HepG2 (cell line): ENCODE measurements around the gene SERAC1.

Source experiments
- CHD4 ChIP-seq: fragments of 200-600 bp; sonication (generic); IDR thresholded peaks from 2 replicates; pipeline ENCODE4 v1.7.0; 2017; ENCODE audit warnings: mild to moderate bottlenecking, low read length, borderline replicate concordance
- EHMT2 ChIP-seq: fragments of 200-600 bp; sonication (generic); IDR thresholded peaks from 2 replicates; pipeline ENCODE4 v1.7.0; 2017; ENCODE audit warnings: antibody characterized with exemption, low read depth, low read length, borderline replicate concordance
- HNRNPUL1 ChIP-seq: fragments of 200-400 bp; formaldehyde crosslinking; IDR thresholded peaks from 2 replicates; pipeline ENCODE4 v1.6.1; 2017; ENCODE audit warnings: low read depth, mild to moderate bottlenecking, low read length, moderate library complexity
- IRX3 ChIP-seq: sonication (generic); formaldehyde crosslinking; IDR thresholded peaks from 2 replicates; pipeline ENCODE4 v1.8.1; 2023; ENCODE audit warnings: mild to moderate bottlenecking, low read depth, missing genetic modification reagents, borderline replicate concordance
- MYNN ChIP-seq: sonication (generic); formaldehyde crosslinking; IDR thresholded peaks from 2 replicates; pipeline ENCODE4 v1.4.0; 2020; ENCODE audit warnings: mild to moderate bottlenecking, low read depth, missing genetic modification reagents
- POLR2A ChIP-seq, 2 experiments: IDR thresholded peaks; 2 replicates each; pipeline ENCODE4 v1.6.1; 2011; ENCODE audit warnings: low read depth in 2 of 2, low read length in 2 of 2, mild to moderate bottlenecking in 1 of 2, moderate library complexity in 1 of 2; ENCODE audit not compliant: insufficient read depth in 1 of 2
- TAF1 ChIP-seq: sonication (generic); formaldehyde crosslinking; IDR thresholded peaks from 2 replicates; pipeline ENCODE4 v1.4.0; 2020; ENCODE audit warnings: missing genetic modification reagents
- ZKSCAN8 ChIP-seq: IDR thresholded peaks from 2 replicates; pipeline ENCODE4 v1.6.1; 2016; ENCODE audit warnings: borderline replicate concordance, missing genetic modification reagents, missing compliant biosample characterization
- ZNF274 ChIP-seq: sonication (generic); formaldehyde crosslinking; IDR thresholded peaks from 2 replicates; pipeline ENCODE4 v1.5.1; 2020; ENCODE audit warnings: mild to moderate bottlenecking, missing genetic modification reagents
- ZNF333 ChIP-seq: sonication (generic); formaldehyde crosslinking; IDR thresholded peaks from 2 replicates; pipeline ENCODE4 v1.4.0; 2020; ENCODE audit warnings: mild to moderate bottlenecking, missing genetic modification reagents, borderline replicate concordance
- ZNF792 ChIP-seq: IDR thresholded peaks from 2 replicates; pipeline ENCODE4 v1.6.1; 2016
- TF ChIP-seq, protein P1 (sequence below): fragments of 450-650 bp; IDR thresholded peaks from 2 replicates; pipeline ENCODE4 v1.6.1; 2017; ENCODE audit warnings: mild to moderate bottlenecking
- TF ChIP-seq, protein P2 (sequence below): sonication (generic); formaldehyde crosslinking; IDR thresholded peaks from 2 replicates; pipeline ENCODE4 v1.5.0; 2020; ENCODE audit warnings: mild to moderate bottlenecking, missing genetic modification reagents, moderate library complexity
- TF ChIP-seq, protein P3 (sequence below): IDR thresholded peaks from 2 replicates; pipeline ENCODE4 v1.6.1; 2016; ENCODE audit warnings: low read depth, missing genetic modification reagents, missing compliant biosample characterization

DNA sequence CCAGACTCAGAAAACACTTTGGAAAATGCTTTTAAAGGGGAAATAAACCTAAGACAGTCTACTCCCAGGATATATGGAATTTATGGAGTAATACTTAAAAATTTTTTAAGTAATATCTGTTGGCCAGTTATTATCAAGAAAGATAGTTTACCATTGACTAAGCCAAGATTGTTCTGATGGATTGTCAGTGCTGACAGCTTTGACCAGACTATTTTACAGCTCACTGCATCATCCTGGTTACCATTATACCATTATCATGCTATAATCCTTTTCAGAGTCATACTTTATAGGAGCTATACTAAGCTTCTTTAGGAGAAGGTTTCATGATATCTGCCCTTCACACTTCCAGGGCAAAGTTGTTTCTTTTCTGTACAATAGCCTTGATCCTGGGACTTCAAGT is 16.5 kb upstream of the SERAC1 start:
- TF ChIP-seq ZNF792 (CRISPR knock-in tag): no peak
- TF ChIP-seq POLR2A (IDR thresholded peaks at IDR 0.05; ENCODE audit: insufficient read depth in 1 of 2, low read depth in 2 of 2, low read length in 2 of 2): no peak
- TF ChIP-seq TAF1 (CRISPR knock-in tag): no peak
- no peak for TF ChIP-seq CHD4
- TF ChIP-seq, protein P1, sequence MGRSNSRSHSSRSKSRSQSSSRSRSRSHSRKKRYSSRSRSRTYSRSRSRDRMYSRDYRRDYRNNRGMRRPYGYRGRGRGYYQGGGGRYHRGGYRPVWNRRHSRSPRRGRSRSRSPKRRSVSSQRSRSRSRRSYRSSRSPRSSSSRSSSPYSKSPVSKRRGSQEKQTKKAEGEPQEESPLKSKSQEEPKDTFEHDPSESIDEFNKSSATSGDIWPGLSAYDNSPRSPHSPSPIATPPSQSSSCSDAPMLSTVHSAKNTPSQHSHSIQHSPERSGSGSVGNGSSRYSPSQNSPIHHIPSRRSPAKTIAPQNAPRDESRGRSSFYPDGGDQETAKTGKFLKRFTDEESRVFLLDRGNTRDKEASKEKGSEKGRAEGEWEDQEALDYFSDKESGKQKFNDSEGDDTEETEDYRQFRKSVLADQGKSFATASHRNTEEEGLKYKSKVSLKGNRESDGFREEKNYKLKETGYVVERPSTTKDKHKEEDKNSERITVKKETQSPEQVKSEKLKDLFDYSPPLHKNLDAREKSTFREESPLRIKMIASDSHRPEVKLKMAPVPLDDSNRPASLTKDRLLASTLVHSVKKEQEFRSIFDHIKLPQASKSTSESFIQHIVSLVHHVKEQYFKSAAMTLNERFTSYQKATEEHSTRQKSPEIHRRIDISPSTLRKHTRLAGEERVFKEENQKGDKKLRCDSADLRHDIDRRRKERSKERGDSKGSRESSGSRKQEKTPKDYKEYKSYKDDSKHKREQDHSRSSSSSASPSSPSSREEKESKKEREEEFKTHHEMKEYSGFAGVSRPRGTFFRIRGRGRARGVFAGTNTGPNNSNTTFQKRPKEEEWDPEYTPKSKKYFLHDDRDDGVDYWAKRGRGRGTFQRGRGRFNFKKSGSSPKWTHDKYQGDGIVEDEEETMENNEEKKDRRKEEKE: no peak
- no peak for TF ChIP-seq IRX3 (CRISPR knock-in tag)
- no peak for TF ChIP-seq ZKSCAN8 (CRISPR knock-in tag)
- TF ChIP-seq MYNN (CRISPR knock-in tag): no peak
- no peak for TF ChIP-seq ZNF333 (CRISPR knock-in tag)
- no peak for TF ChIP-seq ZNF274
- TF ChIP-seq, protein P2, sequence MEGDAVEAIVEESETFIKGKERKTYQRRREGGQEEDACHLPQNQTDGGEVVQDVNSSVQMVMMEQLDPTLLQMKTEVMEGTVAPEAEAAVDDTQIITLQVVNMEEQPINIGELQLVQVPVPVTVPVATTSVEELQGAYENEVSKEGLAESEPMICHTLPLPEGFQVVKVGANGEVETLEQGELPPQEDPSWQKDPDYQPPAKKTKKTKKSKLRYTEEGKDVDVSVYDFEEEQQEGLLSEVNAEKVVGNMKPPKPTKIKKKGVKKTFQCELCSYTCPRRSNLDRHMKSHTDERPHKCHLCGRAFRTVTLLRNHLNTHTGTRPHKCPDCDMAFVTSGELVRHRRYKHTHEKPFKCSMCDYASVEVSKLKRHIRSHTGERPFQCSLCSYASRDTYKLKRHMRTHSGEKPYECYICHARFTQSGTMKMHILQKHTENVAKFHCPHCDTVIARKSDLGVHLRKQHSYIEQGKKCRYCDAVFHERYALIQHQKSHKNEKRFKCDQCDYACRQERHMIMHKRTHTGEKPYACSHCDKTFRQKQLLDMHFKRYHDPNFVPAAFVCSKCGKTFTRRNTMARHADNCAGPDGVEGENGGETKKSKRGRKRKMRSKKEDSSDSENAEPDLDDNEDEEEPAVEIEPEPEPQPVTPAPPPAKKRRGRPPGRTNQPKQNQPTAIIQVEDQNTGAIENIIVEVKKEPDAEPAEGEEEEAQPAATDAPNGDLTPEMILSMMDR (CRISPR knock-in tag): no peak
- no peak for TF ChIP-seq HNRNPUL1
- TF ChIP-seq, protein P3, sequence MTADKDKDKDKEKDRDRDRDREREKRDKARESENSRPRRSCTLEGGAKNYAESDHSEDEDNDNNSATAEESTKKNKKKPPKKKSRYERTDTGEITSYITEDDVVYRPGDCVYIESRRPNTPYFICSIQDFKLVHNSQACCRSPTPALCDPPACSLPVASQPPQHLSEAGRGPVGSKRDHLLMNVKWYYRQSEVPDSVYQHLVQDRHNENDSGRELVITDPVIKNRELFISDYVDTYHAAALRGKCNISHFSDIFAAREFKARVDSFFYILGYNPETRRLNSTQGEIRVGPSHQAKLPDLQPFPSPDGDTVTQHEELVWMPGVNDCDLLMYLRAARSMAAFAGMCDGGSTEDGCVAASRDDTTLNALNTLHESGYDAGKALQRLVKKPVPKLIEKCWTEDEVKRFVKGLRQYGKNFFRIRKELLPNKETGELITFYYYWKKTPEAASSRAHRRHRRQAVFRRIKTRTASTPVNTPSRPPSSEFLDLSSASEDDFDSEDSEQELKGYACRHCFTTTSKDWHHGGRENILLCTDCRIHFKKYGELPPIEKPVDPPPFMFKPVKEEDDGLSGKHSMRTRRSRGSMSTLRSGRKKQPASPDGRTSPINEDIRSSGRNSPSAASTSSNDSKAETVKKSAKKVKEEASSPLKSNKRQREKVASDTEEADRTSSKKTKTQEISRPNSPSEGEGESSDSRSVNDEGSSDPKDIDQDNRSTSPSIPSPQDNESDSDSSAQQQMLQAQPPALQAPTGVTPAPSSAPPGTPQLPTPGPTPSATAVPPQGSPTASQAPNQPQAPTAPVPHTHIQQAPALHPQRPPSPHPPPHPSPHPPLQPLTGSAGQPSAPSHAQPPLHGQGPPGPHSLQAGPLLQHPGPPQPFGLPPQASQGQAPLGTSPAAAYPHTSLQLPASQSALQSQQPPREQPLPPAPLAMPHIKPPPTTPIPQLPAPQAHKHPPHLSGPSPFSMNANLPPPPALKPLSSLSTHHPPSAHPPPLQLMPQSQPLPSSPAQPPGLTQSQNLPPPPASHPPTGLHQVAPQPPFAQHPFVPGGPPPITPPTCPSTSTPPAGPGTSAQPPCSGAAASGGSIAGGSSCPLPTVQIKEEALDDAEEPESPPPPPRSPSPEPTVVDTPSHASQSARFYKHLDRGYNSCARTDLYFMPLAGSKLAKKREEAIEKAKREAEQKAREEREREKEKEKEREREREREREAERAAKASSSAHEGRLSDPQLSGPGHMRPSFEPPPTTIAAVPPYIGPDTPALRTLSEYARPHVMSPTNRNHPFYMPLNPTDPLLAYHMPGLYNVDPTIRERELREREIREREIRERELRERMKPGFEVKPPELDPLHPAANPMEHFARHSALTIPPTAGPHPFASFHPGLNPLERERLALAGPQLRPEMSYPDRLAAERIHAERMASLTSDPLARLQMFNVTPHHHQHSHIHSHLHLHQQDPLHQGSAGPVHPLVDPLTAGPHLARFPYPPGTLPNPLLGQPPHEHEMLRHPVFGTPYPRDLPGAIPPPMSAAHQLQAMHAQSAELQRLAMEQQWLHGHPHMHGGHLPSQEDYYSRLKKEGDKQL (CRISPR knock-in tag): no peak
- no peak for TF ChIP-seq EHMT2
